Measurements from ENCODE around the gene B3GALT6. TPM values are rescaled to one million over a fixed set of nuclear protein-coding genes. Genes with fewer than 3 reads are reported as not detected.

B3GALT6 gene
- 16.0 TPM for total RNA-seq

DNA sequence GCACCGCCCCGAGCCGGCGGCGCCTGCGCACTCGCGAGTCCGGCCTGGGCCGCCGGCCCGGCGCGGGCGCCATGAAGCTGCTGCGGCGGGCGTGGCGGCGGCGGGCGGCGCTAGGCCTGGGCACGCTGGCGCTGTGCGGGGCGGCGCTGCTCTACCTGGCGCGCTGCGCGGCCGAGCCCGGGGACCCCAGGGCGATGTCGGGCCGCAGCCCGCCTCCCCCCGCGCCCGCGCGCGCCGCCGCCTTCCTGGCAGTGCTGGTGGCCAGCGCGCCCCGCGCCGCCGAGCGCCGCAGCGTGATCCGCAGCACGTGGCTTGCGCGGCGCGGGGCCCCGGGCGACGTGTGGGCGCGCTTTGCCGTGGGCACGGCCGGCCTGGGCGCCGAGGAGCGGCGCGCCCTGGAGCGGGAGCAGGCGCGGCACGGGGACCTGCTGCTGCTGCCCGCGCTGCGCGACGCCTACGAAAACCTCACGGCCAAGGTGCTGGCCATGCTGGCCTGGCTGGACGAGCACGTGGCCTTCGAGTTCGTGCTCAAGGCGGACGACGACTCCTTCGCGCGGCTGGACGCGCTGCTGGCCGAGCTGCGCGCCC is at the start of gene B3GALT6:
Gene B3GALT6 (plus strand): TSS at position 30 of the 588 bp plus-strand sequence. CDS start 42 bp downstream, at position 72.

DNA sequence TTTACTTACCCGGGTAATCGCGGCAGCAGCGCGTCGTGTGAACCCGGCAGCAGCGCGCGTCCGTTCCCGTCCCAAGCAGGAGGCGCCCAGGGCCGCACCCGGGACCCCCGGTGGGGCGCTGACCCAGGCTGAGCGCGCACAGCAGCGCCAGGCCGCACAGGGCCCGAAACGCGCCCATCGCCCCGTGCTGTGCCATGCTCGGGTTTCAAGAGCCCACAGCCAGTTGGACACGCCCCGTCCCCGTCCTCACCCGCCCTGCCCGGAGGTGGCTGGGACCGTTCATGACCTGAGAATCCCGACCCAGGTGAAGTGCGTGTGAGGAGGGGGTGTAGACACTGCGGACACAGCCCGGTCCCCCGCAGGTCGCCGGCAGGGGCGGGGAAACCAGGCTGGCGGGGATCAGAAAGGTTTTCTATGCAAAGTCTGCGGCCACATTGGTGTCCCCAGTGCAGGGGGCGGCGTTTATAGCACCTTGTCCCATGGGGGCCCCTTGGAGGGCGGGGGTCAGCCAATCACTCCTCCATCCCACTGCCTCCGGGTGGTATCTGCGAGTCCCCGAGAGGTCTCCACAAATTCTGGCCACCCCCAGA is 25.6 kb upstream of the B3GALT6 start, which contains the start of gene TNFRSF18:
Gene TNFRSF18 (minus strand): TSS at position 217 of the 590 bp plus-strand sequence. CDS start 21 bp downstream, at position 196.

DNA sequence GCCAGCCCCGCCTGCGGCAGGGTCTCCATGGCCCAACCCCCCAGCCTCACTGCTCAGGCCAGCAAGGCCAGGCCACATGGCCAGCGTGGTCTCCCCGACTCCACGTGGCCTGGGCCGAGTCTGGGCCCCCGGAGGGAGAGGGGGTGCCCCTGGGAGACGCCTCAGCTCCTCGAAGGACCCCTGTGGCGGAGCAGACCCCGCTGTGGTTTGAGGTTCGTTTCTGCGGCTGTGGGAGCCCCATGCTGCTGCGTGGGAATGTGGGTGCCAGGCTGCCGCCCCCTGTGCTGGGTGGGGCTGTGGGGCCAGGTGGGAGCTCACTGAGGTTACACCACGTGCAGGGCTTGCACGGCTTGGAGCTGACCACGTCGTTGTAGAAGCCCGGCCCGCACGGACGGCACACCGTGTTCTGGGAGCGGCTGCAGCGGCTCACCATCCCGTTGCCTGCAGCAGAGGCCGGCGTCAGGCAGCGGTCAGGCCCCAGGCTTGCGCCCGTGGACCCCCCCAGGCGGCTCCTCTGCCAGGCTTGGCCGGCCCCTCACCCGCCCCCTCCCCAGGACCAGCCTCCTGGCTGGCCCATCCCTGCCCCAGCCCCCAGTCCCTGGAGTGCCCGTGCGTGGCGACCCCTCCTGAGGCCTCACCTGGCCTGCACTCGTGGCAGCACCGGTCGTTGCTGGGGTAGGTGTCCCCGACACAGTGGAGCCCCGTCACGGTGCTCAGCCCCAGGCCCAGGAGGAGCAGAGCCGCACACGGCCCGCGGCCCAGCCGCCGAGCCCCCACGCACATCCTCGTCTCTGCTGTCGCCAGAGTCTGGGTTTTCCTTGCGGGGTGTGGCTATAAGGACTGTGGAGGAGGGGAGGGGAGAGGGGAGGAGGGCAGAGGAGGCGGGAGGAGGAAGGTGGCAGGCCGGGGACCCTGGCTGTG is 18.4 kb upstream of the B3GALT6 start, which contains the start of gene TNFRSF4:
Gene TNFRSF4 (minus strand): TSS at position 809 of the 921 bp plus-strand sequence. CDS start 26 bp downstream, at position 783.

DNA sequence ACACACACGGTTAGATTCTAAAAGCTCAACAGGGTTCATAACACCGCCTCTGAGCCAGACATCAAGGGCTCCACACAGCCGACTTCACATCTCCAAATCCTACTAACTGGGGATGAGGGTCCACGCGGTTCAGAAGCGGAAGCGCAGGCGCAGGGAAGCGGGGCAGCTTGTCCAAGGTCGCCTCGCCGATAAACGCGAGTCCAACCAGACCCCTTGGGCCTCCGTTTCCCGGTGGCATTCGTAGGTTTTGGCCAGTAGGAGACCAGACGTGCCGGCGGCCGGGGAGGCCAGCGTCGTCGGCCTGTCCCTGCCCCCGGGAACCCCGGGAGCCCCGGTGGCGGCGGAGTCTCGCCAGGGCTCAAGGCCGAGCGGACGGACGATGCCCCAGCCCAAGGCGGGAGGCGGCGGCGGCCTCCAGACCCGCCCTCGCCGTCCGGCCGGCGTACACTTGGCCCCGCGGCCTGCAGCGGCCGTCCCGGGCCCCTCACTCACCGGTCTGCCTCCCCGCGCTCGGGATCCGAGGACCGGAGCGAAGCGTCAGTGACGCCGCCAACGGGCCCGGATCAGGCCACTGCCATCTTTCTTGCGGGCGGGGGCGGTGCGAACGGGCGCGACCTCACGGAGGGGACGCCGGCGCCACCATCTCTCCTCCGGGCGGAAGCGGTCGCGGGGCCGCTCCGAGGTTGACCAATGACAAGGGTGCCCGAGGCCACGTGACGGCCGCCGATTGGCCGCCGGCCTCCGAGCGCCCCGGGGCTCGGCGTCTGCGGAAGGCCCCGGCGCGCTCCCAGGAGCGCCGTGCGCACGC is 433 bp upstream of the B3GALT6 start, which contains the start of gene SDF4:
Gene SDF4 (minus strand): TSS at position 602 of the 808 bp plus-strand sequence. CDS start 3,229 bp downstream, outside the sequence.

DNA sequence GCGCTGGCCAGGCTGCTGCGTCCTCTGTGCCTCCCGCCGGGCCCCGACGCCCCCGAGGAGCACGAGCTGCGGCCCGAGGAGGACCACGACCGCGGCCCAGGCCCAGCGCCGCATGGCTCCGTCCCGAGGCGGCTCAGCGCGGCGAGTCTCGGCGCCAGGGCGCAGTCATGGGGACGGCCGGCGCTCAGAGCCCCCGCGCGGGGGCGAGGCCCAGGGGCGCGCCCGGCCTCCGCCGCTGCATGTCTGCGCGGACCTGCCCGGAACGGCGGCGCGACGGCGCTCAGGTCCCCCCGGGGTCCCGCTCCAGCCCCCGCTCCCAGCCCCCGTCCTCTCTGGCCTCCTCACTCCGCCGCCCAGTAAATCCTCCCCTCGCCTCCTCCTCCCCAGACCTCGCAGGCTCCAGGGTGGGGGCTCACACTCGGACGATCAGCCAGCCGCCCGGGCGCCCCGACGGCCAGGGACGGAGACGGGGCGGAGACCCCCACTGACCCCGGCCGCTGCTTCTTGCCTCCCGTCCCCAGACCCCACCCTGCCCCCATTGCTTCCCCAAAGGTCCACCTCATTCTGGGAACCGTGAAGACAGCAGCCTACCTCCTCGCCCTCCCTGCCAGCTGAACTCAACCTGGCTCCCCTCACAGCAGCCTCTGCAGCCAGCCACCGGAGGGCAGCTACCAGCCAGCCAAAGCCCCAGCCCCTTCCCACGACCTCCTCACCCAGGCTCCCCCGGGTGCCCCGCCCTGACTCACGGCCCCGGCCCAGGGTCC is 14.7 kb downstream of the B3GALT6 start, which contains the start of gene C1QTNF12:
Gene C1QTNF12 (minus strand): TSS at position 146 of the 764 bp plus-strand sequence. CDS start 32 bp downstream, at position 114.

DNA sequence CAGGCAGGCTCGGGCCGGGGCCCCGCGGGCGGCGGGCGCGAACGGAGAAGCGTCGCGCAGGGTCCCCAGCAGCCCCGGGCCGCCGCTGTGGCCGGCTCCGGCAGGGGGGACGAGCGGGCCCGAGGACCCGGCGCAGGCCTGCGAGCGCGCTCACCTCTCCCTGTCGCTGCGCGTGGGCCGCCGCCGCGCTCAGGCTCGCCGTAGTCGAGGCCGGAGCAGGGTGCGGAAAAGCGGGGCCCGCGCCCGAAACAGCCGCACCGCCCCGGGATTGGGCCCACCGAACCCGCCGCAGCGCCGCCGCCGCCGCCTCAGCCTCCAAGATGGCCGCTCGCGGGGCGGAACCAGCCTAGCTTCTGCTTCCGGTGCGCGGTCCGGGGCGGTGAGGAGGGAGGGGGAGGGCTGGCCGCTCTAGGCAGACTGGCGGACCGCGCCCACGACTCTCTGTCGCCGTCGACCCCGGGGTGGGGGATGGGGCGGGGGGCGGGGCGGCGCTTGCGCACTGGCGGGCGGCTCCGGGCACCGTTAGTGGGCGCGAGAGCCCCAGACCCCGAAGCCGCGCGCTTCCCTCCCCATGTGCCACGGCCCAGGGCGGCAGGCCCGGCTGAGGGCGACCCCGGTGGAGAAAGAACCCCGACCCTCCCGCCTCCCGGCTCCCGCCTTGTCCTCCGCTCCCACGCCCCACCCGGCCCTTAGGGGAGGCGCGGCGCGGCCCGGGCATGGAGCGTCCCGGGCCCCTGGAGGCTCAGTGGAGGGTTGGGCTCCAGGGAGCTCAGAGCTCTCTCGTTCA is 41.7 kb downstream of the B3GALT6 start, which contains the start of gene UBE2J2:
Gene UBE2J2 (minus strand): TSS at position 343 of the 787 bp plus-strand sequence. CDS start 5,862 bp downstream, outside the sequence.

Other genes with a start within 250 kb of the B3GALT6 start
- 46.8 TPM for gene HES4, start 232.1 kb upstream of the B3GALT6 start, total RNA-seq
- 26.9 TPM for gene ISG15, start 218.7 kb upstream of the B3GALT6 start, total RNA-seq
- gene AGRN, start 212.1 kb upstream of the B3GALT6 start, total RNA-seq, result 246 TPM
- gene RNF223, start 157.9 kb upstream of the B3GALT6 start, total RNA-seq, result 3.7 TPM
- gene C1orf159, start 116.1 kb upstream of the B3GALT6 start, total RNA-seq, result 12.2 TPM
- 0.76 TPM for gene TTLL10, start 58.4 kb upstream of the B3GALT6 start, total RNA-seq
- gene TNFRSF18, start 25.6 kb upstream of the B3GALT6 start, total RNA-seq, result 1.2 TPM
- 3.3 TPM for gene TNFRSF4, start 18.1 kb upstream of the B3GALT6 start, total RNA-seq
- gene SDF4, start 236 bp upstream of the B3GALT6 start, total RNA-seq, result 94.4 TPM
- 5.3 TPM for gene C1QTNF12, start 14.5 kb downstream of the B3GALT6 start, total RNA-seq
- 49.3 TPM for gene UBE2J2, start 41.6 kb downstream of the B3GALT6 start, total RNA-seq
- 7.1 TPM for gene SCNN1D, start 48.2 kb downstream of the B3GALT6 start, total RNA-seq
- 33.9 TPM for gene ACAP3, start 75.7 kb downstream of the B3GALT6 start, total RNA-seq
- 20.3 TPM for gene PUSL1, start 76.4 kb downstream of the B3GALT6 start, total RNA-seq
- 106 TPM for gene INTS11, start 92.4 kb downstream of the B3GALT6 start, total RNA-seq
- gene CPTP, start 92.6 kb downstream of the B3GALT6 start, total RNA-seq, result 15.9 TPM
- 1.1 TPM for gene TAS1R3, start 99.0 kb downstream of the B3GALT6 start, total RNA-seq
- gene DVL1, start 117.2 kb downstream of the B3GALT6 start, total RNA-seq, result 51.4 TPM
- gene MXRA8, start 126.3 kb downstream of the B3GALT6 start, total RNA-seq, result 142 TPM
- 74.3 TPM for gene AURKAIP1, start 143.0 kb downstream of the B3GALT6 start, total RNA-seq
- 245 TPM for gene CCNL2, start 167.1 kb downstream of the B3GALT6 start, total RNA-seq
- 80.8 TPM for gene MRPL20, start 175.1 kb downstream of the B3GALT6 start, total RNA-seq
- gene ANKRD65, start 189.0 kb downstream of the B3GALT6 start, total RNA-seq, result 6.9 TPM
- 54.3 TPM for gene VWA1, start 203.5 kb downstream of the B3GALT6 start, total RNA-seq
- 5.8 TPM for gene ATAD3C, start 217.5 kb downstream of the B3GALT6 start, total RNA-seq
- gene ATAD3B, start 239.5 kb downstream of the B3GALT6 start, total RNA-seq, result 16.4 TPM